H9 (cell line): ENCODE measurements around the gene ATRN. TPM values are rescaled to one million over a fixed set of nuclear protein-coding genes. Genes with fewer than 3 reads are reported as not detected.
A peak's percentile ranks its signal among the peaks of the same experiment; 100 is the strongest.

ENCODE experiments used
- DNase-seq: peaks from one replicate; pipeline ENCODE4 v3.0.0-alpha.2; 2017
- H2AFZ ChIP-seq: one replicate; pipeline ENCODE4 v1.6.1; 2013; ENCODE audit warnings: mild to moderate bottlenecking, low read length, control low read depth, moderate library complexity
- H2AK5ac ChIP-seq: 2 replicates; pipeline ENCODE4 v1.6.1; 2013; ENCODE audit warnings: low read length, control low read depth, mixed read lengths; ENCODE audit not compliant: insufficient read length
- H2BK120ac ChIP-seq: one replicate; pipeline ENCODE4 v1.6.1; 2013; ENCODE audit warnings: low read depth, mild to moderate bottlenecking, low read length, control low read depth, inconsistent platforms; ENCODE audit not compliant: poor library complexity, severe bottlenecking
- H2BK12ac ChIP-seq: 2 replicates; pipeline ENCODE4 v1.6.1; 2013; ENCODE audit warnings: low read length, control low read depth, mixed read lengths, low read depth; ENCODE audit not compliant: insufficient read length
- H2BK15ac ChIP-seq: 2 replicates; pipeline ENCODE4 v1.6.1; 2013; ENCODE audit warnings: low read depth, low read length, control low read depth
- H2BK20ac ChIP-seq: one replicate; pipeline ENCODE4 v1.6.1; 2013; ENCODE audit warnings: low read depth, mild to moderate bottlenecking, low read length, control low read depth, inconsistent platforms; ENCODE audit not compliant: poor library complexity, severe bottlenecking
- H2BK5ac ChIP-seq: 2 replicates; pipeline ENCODE4 v1.6.1; 2013; ENCODE audit warnings: low read length, control low read depth, mixed read lengths; ENCODE audit not compliant: insufficient read length
- H3K14ac ChIP-seq: 2 replicates; pipeline ENCODE4 v1.6.1; 2013; ENCODE audit warnings: low read length, control low read depth; ENCODE audit not compliant: insufficient read depth
- H3K18ac ChIP-seq: 2 replicates; pipeline ENCODE4 v1.6.1; 2013; ENCODE audit warnings: low read depth, mild to moderate bottlenecking, mixed read lengths, low read length, control low read depth; ENCODE audit not compliant: insufficient read length
- H3K23ac ChIP-seq: 2 replicates; pipeline ENCODE4 v1.6.1; 2013; ENCODE audit warnings: low read length, control low read depth, mixed read lengths, low read depth; ENCODE audit not compliant: insufficient read length
- H3K23me2 ChIP-seq: 2 replicates; pipeline ENCODE4 v1.6.1; 2013; ENCODE audit warnings: low read depth, mild to moderate bottlenecking, mixed read lengths, low read length, control low read depth; ENCODE audit not compliant: insufficient read length, poor library complexity, severe bottlenecking
- H3K27ac ChIP-seq: 2 replicates; pipeline ENCODE4 v1.5.1; 2013; ENCODE audit warnings: low read length, control low read depth, mixed read lengths, low read depth; ENCODE audit not compliant: insufficient read length
- H3K27me3 ChIP-seq: 2 replicates; pipeline ENCODE4 v1.6.1; 2013; ENCODE audit warnings: low read length, control low read depth, inconsistent platforms; ENCODE audit not compliant: insufficient read depth
- H3K4ac ChIP-seq: 2 replicates; pipeline ENCODE4 v1.6.1; 2013; ENCODE audit warnings: low read depth, mild to moderate bottlenecking, control low read depth, inconsistent platforms, low read length, moderate library complexity
- H3K4me1 ChIP-seq: 2 replicates; pipeline ENCODE4 v1.6.1; 2013; ENCODE audit warnings: low read length, control low read depth, inconsistent platforms; ENCODE audit not compliant: insufficient read depth
- H3K4me2 ChIP-seq: 2 replicates; pipeline ENCODE4 v1.6.1; 2013; ENCODE audit warnings: low read length, control low read depth, mixed read lengths; ENCODE audit not compliant: insufficient read length, insufficient read depth
- H3K56ac ChIP-seq: 2 replicates; pipeline ENCODE4 v1.6.1; 2013; ENCODE audit warnings: low read depth, mild to moderate bottlenecking, mixed read lengths, low read length, control low read depth; ENCODE audit not compliant: insufficient read length
- H3K79me1 ChIP-seq: 2 replicates; pipeline ENCODE4 v1.6.1; 2013; ENCODE audit warnings: low read depth, mild to moderate bottlenecking, moderate library complexity, low read length, control low read depth, inconsistent platforms; ENCODE audit not compliant: insufficient read depth, poor library complexity, severe bottlenecking
- H3K79me2 ChIP-seq: 2 replicates; pipeline ENCODE4 v1.6.1; 2013; ENCODE audit warnings: low read length, control low read depth, inconsistent platforms; ENCODE audit not compliant: insufficient read depth
- H3K9ac ChIP-seq: 2 replicates; pipeline ENCODE4 v1.6.1; 2013; ENCODE audit warnings: low read length, control low read depth, mixed read lengths; ENCODE audit not compliant: insufficient read length; ENCODE audit errors: extremely low read depth
- H3K9me3 ChIP-seq: one replicate; pipeline ENCODE4 v1.6.1; 2013; ENCODE audit warnings: low read depth, low read length, inconsistent platforms; ENCODE audit not compliant: control insufficient read depth
- H3T11ph ChIP-seq: one replicate; pipeline ENCODE4 v1.6.1; 2013; ENCODE audit warnings: mild to moderate bottlenecking, low read length, control low read depth, inconsistent platforms
- H4K20me1 ChIP-seq: one replicate; pipeline ENCODE4 v1.6.1; 2013; ENCODE audit not compliant: control insufficient read depth, insufficient read length, insufficient read depth
- H4K5ac ChIP-seq: 2 replicates; pipeline ENCODE4 v1.6.1; 2013; ENCODE audit warnings: low read depth, mild to moderate bottlenecking, mixed read lengths, low read length, control low read depth; ENCODE audit not compliant: insufficient read length
- H4K8ac ChIP-seq: replicated peaks from 2 replicates; pipeline ENCODE4 v1.6.1; 2013; ENCODE audit warnings: low read length, control low read depth, mixed read lengths, low read depth; ENCODE audit not compliant: insufficient read length
- H4K91ac ChIP-seq: 2 replicates; pipeline ENCODE4 v1.6.1; 2013; ENCODE audit warnings: low read depth, mild to moderate bottlenecking, moderate library complexity, mixed read lengths, low read length, control low read depth; ENCODE audit not compliant: insufficient read length
- H3K27ac Mint-ChIP-seq, 3 experiments: 2 replicates in 2 of 3; 3 replicates in 1 of 3; pipeline ENCODE4 v1.8.0; 2020 to 2021; ENCODE audit warnings: mixed read lengths in 3 of 3, mild to moderate bottlenecking in 1 of 3, moderate library complexity in 1 of 3
- H3K27me3 Mint-ChIP-seq: 2 replicates; pipeline ENCODE4 v1.8.0; 2021; ENCODE audit warnings: low read depth, mild to moderate bottlenecking, moderate library complexity, mixed read lengths
- H3K36me3 Mint-ChIP-seq, 3 experiments: 2 replicates in 2 of 3; 3 replicates in 1 of 3; pipeline ENCODE4 v1.8.0; 2020 to 2021; ENCODE audit warnings: low read depth in 3 of 3, mixed read lengths in 3 of 3; ENCODE audit not compliant: insufficient read depth in 1 of 3
- H3K4me1 Mint-ChIP-seq, 2 experiments: 2 replicates each; pipeline ENCODE4 v1.8.0; 2020; ENCODE audit warnings: mixed read lengths in 2 of 2
- H3K4me3 Mint-ChIP-seq, 2 experiments: 2 replicates in 1 of 2; 3 replicates in 1 of 2; pipeline ENCODE4 v1.8.0; 2020 to 2021; ENCODE audit warnings: mild to moderate bottlenecking in 2 of 2, mixed read lengths in 2 of 2, moderate library complexity in 1 of 2
- H3K9me3 Mint-ChIP-seq, 2 experiments: 2 replicates in 1 of 2; 3 replicates in 1 of 2; pipeline ENCODE4 v1.8.0; 2020; ENCODE audit warnings: mild to moderate bottlenecking in 2 of 2, mixed read lengths in 2 of 2, moderate library complexity in 1 of 2
- CTCF ChIP-seq: fragments of 200-600 bp; sonication (generic); conservative IDR thresholded peaks from 3 replicates; pipeline ENCODE4 v1.8.0; 2021; ENCODE audit warnings: antibody characterized with exemption, mild to moderate bottlenecking
- whole genome bisulfite sequencing: extraction: QIAGEN DNeasy Blood & Tissue Kit; methylation state at CpG from one replicate; pipeline ENCODE4 v1.1.7; 2013; ENCODE audit warnings: missing lambda C conversion rate, low lambda C conversion rate, mixed read lengths; ENCODE audit not compliant: insufficient read length; ENCODE audit errors: extremely low coverage; 5-methylcytosine and 5-hydroxymethylcytosine counted together
- total RNA-seq: library from RNA; stranded (reverse); gene quantifications from 2 replicates; pipeline ENCODE4 v1.2.1, GENCODE V29; 2021

ATRN gene
- total RNA-seq, 1 experiment from 2014 or later = 23.1 TPM

GRCh38 chr20:3652221-3652620, 181.4 kb downstream of the ATRN start:
- Histone ChIP-seq H2BK12ac (no peak overlapping the region), H3K23me2 (no peaks in the 10 kb centered on the region), H2BK20ac (no peak overlapping the region)

More at GRCh38 chr20:3652221-3652620, 181.4 kb downstream of the ATRN start:
- Histone ChIP-seq H3K56ac (no peak overlapping the region), H3K14ac (no peak overlapping the region), H2BK5ac (no peak overlapping the region), H3K4ac (no peak overlapping the region), H3K79me1 (no peaks in the 10 kb centered on the region), H4K5ac (no peak overlapping the region), H3K27ac (no peak overlapping the region), H4K8ac (no peak overlapping the region), H3K9ac (no peak overlapping the region), H3K23ac (no peak overlapping the region), H3T11ph (no peak overlapping the region), H2BK120ac (no peak overlapping the region), H3K18ac (no peak overlapping the region), H2BK15ac (no peak overlapping the region), H2AFZ (no peak overlapping the region), H3K9me3 (no peaks in the 10 kb centered on the region), H3K4me2 (no peak overlapping the region), H3K4me1 (no peaks in the 10 kb centered on the region), H4K91ac (no peak overlapping the region), H4K20me1 (no peaks in the 10 kb centered on the region), H3K27me3 (no peaks in the 10 kb centered on the region), H3K79me2 (no peaks in the 10 kb centered on the region), H2AK5ac (no peak overlapping the region)
- H3K27me3 Mint-ChIP-seq = no peaks in the 10 kb centered on the region; the same call in 1 of the 2 replicates
- H3K4me1 Mint-ChIP-seq = peaks cover 13 to 16% of the 10 kb centered on the region in 2 experiments
- peak overlapping the region in 1 of 3 experiments; percentile 75; a peak in 2 of 7 replicates for H3K27ac Mint-ChIP-seq
- H3K4me3 Mint-ChIP-seq = no peak overlapping the region
- no peaks in the 10 kb centered on the region for H3K9me3 Mint-ChIP-seq
- no CpG with 5 or more reads among the region's 9 CpGs for WGBS
- peaks cover 0 to 2% (median 0%) of the 10 kb centered on the region in 3 experiments; a peak in 3 of 7 replicates for H3K36me3 Mint-ChIP-seq
- no peak for TF ChIP-seq CTCF
- DNase-seq = no peak
